ENCODE data around the gene SHANK3. TPM values are rescaled to one million over a fixed set of nuclear protein-coding genes. Genes with fewer than 3 reads are reported as not detected.

SHANK3 gene
- total and polyA plus RNA-seq, 4 donors = 1.1 to 10.0 (median 5.8) TPM

DNA sequence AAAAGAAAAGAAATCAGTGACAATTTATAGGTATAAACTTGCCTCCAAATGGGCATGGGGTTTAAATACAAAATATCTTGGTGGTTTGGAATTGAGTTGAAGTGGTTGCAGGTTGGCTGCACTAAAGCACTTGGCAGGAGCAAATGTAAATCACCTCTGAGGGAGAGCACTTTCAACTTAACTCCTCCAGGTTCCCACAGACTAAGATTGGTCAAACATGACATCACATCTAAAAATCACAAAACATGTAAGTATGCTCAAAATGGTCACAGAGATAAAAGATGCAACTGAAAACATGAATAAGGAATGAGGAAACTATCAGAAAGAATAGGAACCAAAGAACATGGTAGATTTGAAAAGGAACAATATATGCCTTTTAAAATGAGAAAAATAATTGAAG lies 12.3 kb upstream of the SHANK3 start:
- Histone ChIP-seq H3K4me1 (ENCODE audit: control insufficient read depth in 4 of 4, insufficient read depth in 4 of 4, low read length in 3 of 4) (peaks cover 0 to 4% (median 0%) of the 10 kb centered on the region in 4 donors), H3K4me3 (ENCODE audit: low read depth in 1 of 3, low read length in 3 of 3) (no peak overlapping the region), H3K9ac (ENCODE audit: low read depth in 1 of 2, low read length in 2 of 2) (no peak overlapping the region), H3K27ac (ENCODE audit: low read depth in 1 of 2, low read length in 2 of 2) (no peak overlapping the region), H3K9me3 (ENCODE audit: control insufficient read depth in 4 of 4, low read length in 3 of 4) (no peaks in the 10 kb centered on the region), H3K27me3 (ENCODE audit: control insufficient read depth in 4 of 4, insufficient read depth in 4 of 4, low read length in 3 of 4) (peaks cover 0 to 2% (median 0%) of the 10 kb centered on the region in 4 donors), H3K36me3 (ENCODE audit: control insufficient read depth in 4 of 4, insufficient read depth in 3 of 4, low read depth in 1 of 4, low read length in 3 of 4) (no peaks in the 10 kb centered on the region)
- TF ChIP-seq, protein P1, sequence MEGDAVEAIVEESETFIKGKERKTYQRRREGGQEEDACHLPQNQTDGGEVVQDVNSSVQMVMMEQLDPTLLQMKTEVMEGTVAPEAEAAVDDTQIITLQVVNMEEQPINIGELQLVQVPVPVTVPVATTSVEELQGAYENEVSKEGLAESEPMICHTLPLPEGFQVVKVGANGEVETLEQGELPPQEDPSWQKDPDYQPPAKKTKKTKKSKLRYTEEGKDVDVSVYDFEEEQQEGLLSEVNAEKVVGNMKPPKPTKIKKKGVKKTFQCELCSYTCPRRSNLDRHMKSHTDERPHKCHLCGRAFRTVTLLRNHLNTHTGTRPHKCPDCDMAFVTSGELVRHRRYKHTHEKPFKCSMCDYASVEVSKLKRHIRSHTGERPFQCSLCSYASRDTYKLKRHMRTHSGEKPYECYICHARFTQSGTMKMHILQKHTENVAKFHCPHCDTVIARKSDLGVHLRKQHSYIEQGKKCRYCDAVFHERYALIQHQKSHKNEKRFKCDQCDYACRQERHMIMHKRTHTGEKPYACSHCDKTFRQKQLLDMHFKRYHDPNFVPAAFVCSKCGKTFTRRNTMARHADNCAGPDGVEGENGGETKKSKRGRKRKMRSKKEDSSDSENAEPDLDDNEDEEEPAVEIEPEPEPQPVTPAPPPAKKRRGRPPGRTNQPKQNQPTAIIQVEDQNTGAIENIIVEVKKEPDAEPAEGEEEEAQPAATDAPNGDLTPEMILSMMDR (IDR thresholded peaks at IDR 0.05; ENCODE audit: low read depth, low read length, missing input control) = no peak
- TF ChIP-seq HNF4G (IDR thresholded peaks at IDR 0.05) = no peak
- DNase-seq (ENCODE audit: low spot score) = no peak

DNA sequence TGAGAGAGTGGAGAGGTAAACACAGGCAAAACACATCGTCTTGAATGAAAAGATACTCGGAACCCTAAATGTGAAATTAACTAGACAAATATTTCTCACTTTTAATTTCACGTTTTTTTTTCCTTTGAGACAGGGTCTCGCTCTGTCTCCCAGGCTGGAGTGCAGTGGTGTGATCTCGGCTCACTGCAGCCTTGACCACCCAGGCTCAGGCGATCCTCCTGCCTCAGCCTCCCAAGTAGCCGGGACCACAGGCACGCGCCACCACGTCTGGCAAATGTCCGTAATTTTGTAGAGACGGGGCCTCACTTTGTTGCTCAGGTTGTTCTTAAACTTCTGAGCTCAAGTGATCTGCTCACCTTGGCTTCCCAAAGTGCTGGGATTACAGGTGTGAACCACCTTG lies 7.4 kb upstream of the SHANK3 start:
- Histone ChIP-seq H3K27me3 (ENCODE audit: control insufficient read depth in 4 of 4, insufficient read depth in 4 of 4, low read length in 3 of 4) (no peaks in the 10 kb centered on the region), H3K27ac (ENCODE audit: low read depth in 1 of 2, low read length in 2 of 2) (no peak overlapping the region), H3K9ac (ENCODE audit: low read depth in 1 of 2, low read length in 2 of 2) (no peak overlapping the region), H3K9me3 (ENCODE audit: control insufficient read depth in 4 of 4, low read length in 3 of 4) (no peaks in the 10 kb centered on the region), H3K36me3 (ENCODE audit: control insufficient read depth in 4 of 4, insufficient read depth in 3 of 4, low read depth in 1 of 4, low read length in 3 of 4) (no peaks in the 10 kb centered on the region), H3K4me1 (ENCODE audit: control insufficient read depth in 4 of 4, insufficient read depth in 4 of 4, low read length in 3 of 4) (no peaks in the 10 kb centered on the region), H3K4me3 (ENCODE audit: low read depth in 1 of 3, low read length in 3 of 3) (no peak overlapping the region)
- WGBS = 95% methylated on average over 12 of the region's 12 CpGs
- no peak for TF ChIP-seq FOXA2 (IDR thresholded peaks at IDR 0.05)
- TF ChIP-seq TAF1 (conservative IDR thresholded peaks at IDR 0.05) = no peak
- TF ChIP-seq, protein P1 (IDR thresholded peaks at IDR 0.05; ENCODE audit: low read depth, low read length, missing input control) = no peak
- no peak for TF ChIP-seq EGR1 (IDR thresholded peaks at IDR 0.05; ENCODE audit: low read depth in 2 of 2)
- TF ChIP-seq, protein P2, sequence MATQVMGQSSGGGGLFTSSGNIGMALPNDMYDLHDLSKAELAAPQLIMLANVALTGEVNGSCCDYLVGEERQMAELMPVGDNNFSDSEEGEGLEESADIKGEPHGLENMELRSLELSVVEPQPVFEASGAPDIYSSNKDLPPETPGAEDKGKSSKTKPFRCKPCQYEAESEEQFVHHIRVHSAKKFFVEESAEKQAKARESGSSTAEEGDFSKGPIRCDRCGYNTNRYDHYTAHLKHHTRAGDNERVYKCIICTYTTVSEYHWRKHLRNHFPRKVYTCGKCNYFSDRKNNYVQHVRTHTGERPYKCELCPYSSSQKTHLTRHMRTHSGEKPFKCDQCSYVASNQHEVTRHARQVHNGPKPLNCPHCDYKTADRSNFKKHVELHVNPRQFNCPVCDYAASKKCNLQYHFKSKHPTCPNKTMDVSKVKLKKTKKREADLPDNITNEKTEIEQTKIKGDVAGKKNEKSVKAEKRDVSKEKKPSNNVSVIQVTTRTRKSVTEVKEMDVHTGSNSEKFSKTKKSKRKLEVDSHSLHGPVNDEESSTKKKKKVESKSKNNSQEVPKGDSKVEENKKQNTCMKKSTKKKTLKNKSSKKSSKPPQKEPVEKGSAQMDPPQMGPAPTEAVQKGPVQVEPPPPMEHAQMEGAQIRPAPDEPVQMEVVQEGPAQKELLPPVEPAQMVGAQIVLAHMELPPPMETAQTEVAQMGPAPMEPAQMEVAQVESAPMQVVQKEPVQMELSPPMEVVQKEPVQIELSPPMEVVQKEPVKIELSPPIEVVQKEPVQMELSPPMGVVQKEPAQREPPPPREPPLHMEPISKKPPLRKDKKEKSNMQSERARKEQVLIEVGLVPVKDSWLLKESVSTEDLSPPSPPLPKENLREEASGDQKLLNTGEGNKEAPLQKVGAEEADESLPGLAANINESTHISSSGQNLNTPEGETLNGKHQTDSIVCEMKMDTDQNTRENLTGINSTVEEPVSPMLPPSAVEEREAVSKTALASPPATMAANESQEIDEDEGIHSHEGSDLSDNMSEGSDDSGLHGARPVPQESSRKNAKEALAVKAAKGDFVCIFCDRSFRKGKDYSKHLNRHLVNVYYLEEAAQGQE (IDR thresholded peaks at IDR 0.05) = no peak
- no peak for TF ChIP-seq YY1 (IDR thresholded peaks at IDR 0.05)
- no peak for TF ChIP-seq RXRA (IDR thresholded peaks at IDR 0.05)
- TF ChIP-seq, protein P3, sequence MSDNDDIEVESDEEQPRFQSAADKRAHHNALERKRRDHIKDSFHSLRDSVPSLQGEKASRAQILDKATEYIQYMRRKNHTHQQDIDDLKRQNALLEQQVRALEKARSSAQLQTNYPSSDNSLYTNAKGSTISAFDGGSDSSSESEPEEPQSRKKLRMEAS (IDR thresholded peaks at IDR 0.05) = no peak
- TF ChIP-seq HNF4A (conservative IDR thresholded peaks at IDR 0.05) = no peak
- TF ChIP-seq JUND (IDR thresholded peaks at IDR 0.05) = no peak
- TF ChIP-seq FOXA1 (IDR thresholded peaks at IDR 0.05) = no peak
- TF ChIP-seq NR2F2 (IDR thresholded peaks at IDR 0.05) = no peak
- no peak for TF ChIP-seq HNF4G (IDR thresholded peaks at IDR 0.05)
- TF ChIP-seq, protein P4, sequence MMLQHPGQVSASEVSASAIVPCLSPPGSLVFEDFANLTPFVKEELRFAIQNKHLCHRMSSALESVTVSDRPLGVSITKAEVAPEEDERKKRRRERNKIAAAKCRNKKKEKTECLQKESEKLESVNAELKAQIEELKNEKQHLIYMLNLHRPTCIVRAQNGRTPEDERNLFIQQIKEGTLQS (IDR thresholded peaks at IDR 0.05) = no peak
- no peak for TF ChIP-seq RAD21 (IDR thresholded peaks at IDR 0.05)
- DNase-seq (ENCODE audit: low spot score) = no peak

All from liver (tissue), 9 donors.